ENCODE results near the gene EPB41L4A.
A peak's percentile ranks its signal among the peaks of the same experiment; 100 is the strongest.

EPB41L4A gene

DNA sequence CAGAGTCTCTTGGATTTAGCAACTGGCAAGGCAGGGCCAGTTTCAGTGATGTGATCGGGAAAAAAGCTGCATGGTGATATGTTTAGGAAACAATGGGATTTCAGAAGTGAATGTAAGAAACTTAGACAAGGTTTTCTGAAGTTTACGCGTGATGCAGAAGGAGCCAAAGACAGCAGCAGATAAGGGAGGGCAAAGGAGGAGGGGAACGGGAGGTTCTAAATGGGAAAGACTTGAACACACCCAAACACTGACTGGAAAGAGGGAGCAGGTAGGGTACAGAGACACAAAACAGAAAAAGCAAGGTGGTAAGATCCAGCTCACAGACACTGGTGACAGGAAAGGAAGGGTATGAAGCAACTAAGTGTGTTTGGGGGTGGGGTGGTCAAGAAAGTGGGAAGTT lies 115.4 kb downstream of the EPB41L4A start:
- no peak for DNase-seq

DNA sequence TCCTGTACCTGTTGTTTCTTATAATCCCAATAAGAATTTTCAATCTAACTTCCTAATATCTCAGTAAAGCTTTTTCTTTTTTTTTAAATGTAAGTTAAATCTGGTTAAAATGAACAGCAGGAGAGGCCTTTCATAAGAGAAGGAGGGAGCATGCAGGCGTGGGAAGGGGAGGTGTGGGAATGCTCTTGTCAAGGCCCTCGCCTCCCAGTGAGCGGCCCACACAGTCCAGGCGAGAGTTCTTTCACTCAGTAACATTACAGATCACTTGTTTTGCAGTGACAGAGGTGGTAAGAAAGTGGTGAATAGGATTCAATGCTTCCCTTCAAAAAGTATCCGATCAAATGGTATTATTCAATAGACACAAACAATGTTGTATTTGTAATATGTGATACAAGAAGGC lies 125.0 kb downstream of the EPB41L4A start:
- DNase-seq, result no peak

DNA sequence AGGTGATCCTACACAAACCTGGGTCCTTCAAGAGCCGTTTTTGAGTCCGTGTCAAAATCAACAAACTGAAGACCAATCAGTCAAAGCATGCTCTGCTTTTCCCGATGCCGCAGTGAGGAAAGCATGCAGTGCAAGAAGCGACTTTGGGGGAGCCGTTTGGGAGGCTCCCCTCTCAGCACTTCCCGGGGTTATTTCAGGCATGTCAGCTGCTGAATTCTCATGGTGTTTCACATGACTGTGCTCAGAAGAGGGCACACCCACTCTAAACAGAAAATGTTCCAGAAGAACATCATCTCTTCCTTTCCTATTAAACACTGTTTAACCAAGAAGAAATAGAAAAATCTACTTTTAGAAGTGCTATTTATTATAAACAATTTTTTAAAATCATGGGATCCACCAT lies 125.5 kb downstream of the EPB41L4A start:
- no peak for DNase-seq

DNA sequence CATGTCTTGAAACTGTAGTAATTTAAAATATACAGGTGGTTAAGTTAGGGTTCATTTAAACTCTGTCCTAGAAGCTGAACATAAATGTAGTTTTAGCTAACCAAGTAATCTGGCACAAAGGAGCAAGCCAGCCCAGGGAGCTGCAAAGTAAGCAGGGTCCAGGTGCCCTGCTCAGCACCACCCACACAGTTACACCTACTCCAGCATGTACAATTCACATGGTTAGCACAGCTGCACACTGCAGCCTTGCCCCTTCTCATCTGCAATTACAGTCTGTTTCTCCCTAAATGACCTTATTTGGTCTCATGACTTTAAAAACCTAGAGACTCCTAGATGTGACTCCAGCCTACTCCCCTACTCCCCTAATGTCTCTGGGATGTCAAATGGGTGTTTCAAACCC lies 128.4 kb downstream of the EPB41L4A start:
- no peak for DNase-seq

DNA sequence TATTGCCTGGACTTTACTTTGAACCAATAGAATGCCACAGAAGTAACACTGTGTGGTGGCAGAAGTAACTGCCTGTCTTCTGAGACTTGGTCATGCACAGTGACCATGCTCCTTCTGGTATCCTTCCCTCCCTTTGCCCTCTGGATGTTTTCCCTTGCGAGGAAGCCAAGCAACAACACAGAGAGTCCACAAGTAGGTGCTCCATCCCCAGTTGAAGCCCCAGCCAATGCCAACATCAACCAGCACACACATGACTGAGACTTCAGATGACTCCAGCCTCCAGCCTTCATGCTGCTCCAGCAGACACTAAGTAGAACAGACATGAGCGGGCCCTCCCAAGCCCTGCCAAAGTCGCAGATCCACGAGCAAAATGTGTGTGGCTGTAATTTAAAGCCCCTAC lies 129.6 kb downstream of the EPB41L4A start:
- DNase-seq, result no peak

DNA sequence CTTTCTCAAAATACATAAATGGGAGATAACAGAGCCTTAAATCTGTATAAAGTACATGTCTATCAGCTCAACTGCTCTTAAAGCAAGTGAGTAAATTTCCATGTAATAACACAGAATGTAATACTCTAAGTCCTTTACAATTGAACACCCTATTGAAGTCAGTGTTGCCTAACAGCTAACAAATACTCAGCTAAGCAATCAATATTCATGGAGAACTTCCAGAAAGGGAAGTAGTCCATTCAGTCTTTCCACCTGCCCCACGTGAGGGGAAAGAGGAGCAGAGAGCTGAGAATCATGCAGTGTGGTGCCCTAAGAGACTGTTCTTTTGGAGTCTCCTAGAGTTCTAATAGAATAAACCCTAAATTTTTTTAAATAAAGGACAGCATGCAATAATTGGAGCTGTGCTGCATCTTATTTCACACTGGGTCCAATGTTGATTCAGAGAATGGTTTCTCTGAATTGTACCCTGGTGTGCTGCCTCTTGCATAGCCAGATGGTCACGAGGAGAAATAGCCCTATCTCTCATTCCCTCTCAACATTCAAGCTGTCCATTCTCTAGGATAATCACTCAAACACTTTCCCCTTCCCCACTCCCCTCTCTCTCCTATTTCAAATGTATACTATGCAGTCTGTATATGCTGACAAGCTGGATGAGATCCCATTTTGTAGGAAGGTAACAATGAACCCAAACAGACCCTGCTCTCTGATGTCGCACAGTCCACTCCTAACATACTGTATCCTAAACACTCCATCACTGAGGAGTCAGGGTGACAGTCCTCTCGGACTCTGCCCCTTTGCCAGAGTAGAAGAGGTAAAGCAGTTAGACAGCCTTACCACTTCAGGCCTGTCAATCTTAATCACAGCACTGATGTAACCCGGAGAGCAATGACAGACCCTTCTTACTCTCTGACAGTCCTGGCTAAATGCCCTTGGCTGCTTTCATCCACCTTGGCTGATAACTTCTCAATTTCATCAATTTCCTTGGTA lies 134.8 kb downstream of the EPB41L4A start:
- DNase-seq, result no peak

DNA sequence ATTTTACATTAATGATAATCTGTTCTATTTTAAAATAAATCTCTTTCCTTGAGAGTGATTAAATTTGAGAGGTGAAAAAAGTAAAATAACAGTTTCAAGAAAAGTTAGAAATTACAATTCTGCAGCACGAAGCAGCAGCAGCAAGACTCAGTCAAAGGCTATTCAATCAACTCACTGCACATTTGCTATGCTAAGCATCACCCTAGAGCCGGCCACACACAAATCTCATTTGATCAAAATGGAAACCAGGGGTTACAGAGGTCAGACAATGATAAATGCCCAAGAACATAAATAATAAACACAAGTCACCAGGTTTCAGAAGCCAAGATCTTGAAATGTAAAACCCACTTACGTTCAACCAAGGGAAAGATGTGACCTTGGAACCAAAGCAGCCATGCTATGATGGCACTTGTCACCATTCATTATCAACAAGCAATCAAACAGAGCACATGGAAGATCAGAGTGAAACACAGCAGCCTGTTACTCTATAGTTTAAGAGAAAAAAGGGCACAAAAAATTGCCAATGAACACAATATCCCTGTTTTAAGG lies 136.0 kb downstream of the EPB41L4A start:
- DNase-seq, result peak; percentile 77

DNA sequence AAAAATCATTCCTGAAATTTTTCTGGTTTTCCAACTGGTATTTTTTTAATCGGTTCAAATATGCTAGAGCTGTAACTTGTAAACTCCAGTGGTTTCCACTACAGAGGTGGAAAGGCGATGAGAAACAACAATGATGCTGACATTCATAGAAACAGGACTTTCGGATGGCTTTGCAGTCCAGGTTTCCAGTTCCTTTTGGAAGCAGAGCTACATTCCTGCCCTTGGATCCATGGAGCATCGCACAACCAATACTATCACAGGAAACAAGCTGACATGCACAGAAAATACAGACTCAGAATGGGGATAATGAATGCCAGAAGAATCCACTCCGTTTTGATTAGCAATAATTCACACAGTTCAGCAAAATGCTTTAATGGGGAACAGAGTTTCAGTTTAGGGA lies 140.0 kb downstream of the EPB41L4A start:
- DNase-seq, result no peak

DNA sequence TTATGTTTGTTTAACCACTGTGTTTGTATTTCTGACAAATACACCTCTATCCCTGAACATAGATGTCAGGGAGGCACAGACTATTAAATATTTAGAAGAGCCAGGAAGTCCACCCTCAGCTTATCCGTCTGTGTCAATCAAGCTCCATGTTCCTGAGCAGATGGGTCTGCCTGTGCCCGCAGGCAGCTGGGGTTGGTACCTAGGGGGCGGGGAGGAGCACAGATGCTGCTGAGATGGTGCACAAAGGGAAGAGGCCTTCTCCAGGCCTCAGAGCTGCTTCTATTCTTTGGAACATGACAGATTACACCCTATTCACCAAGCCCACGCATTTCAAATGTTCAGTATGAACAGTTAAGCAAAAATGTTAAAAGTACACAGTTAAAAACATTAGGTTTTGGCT lies 142.1 kb downstream of the EPB41L4A start:
- DNase-seq, result peak; percentile 48

DNA sequence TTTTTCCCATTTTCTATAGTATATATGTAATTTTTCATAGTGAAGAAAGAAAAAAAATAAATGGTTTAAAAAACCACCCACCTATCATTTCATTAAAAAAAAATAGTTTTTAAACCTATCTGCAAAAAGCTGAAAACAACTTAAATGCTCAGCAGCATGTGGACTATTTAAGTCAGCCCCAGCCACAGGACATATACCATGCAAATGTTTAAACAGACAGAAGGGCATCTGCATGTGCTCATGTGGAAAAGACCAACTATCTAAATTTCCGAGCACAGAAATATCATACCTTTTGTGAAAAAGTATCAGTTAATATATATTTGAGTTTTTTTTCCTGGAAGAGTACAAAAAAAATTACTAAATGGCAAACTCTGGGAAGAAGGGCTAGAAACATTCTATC lies 143.4 kb downstream of the EPB41L4A start:
- DNase-seq, result no peak

DNA sequence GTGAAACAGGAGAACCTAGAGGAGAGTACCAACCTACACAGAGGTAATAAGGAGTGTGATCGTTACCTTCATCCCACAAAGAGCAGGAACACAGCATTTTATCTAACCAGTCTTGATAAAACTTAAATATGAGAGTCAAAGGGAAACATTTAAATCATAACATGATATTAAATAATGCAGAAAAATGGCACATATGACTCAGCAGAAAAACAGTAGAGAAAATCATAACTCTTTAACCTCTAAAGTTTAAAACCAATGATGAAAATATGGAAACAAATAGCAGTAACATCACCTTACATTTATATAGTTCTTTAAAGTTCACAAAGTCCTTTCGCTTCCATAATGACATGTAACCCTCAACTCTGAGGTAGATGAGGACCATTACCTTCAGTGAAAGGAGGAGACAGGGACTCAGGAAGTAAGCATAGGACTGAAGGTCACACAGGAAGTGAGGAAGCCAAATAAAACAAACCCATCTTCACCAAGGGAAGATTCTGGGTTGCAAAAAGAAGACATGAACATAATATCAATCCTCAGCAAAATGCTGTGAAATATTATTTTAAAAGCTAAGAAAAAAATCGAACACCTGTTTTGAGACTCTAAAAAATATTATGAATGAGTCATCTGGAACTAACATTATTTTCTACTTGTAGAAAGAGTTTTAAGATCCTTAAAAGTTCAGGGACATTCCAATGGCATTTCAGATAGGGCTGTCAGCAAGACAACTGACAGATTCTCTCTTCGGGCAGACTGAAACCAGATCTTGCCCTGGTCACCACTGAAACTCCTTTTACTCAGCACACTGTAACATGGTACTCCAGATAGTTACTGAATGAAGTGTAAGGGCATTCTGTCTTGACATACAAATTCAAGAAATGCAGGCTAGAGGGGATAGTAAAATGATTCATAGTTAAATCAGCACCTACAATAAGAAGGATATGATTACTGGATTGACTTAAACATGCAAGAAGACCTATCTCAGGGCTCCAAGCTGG lies 148.5 kb downstream of the EPB41L4A start:
- DNase-seq, result no peak

DNA sequence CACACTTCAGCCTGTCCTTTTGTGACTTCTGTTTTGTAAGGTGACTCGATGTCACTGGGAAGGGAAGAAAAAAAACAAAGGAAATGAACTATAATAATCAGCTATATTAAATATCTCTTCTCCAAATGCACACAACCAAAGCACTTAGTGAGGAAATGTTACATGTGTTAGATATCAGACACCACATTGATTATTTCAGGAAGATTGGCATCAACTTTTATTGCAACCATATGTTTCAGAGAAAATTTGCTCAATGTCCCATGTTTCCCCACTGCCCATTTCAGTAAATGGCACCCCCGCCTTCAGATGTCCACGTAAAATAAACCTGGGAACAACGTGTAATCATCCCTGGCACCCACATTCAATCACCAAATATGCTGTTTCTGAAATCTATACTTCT lies 151.8 kb downstream of the EPB41L4A start:
- DNase-seq, result no peak

DNA sequence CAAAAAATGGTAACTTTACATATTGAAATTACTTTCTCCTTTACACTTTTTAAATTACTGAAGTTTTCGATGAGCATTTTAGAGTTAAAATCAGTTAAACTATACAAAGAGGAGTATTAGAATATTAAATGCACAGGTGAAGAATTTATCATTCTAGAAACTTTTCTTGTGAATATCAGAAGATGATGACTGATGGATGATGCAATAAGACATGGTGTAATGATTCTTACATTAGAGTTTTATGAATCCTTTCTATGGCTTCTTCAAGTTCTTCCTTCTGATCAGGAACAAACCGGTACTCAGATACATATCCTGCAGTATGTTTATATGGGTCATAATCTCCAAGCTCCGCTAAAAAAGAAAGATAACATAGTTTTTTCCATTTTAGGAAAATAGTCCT lies 154.4 kb downstream of the EPB41L4A start:
- DNase-seq, result no peak

DNA sequence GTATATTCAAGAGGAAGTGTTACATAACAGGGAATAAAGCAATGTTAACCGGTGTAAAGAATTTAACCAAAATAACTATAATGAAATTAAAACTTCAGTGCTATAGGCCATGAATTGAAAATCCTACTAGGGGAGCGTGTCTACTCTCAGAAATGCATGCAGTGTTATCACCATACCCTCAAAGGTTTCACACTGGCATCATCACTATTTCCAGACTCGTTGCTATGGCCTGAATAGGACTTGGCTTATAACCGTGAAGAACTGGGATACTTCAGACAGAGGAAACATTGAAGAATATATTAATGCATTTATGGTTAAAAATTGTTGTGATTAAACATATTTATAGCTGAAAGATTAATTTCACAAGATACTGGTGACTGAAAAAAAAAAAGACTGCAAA lies 154.9 kb downstream of the EPB41L4A start:
- no peak for DNase-seq

DNA sequence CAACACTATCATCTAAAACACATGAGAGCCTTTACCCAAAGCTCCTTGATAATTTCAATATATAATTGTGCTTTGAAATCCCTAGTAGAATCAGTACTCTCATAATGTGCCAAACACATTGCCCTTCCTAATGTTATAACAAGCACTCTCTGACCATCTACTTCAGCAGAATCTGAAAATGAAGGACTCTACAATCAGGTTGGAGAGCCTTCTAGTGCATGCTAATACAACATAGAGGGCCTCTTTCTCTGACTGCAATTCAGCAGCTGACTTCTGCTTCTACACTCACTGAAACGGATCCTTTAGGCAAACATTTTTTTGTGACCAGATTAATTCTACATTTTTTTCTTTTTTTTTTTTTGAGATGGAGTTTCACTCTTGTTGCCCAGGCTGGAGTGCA lies 155.6 kb downstream of the EPB41L4A start:
- no peak for DNase-seq

DNA sequence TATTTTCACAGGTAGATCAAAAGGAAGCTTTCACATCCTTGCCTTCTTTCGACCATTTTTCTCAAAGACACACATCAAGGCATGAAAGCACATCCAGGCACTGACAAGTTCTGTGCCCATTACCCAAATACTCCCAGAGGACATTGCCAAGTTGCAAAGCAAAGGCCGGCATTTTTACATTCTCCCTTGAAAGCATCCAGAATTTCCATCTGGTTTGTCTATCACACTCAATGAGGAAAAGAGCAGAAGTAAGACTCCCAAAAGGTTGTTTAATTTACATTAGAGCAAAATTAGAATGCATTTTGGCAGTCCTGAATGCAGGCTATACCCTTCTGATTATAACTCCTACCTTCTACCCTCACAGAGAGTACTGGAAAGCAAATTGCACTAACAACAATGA lies 160.5 kb downstream of the EPB41L4A start:
- DNase-seq, result no peak

DNA sequence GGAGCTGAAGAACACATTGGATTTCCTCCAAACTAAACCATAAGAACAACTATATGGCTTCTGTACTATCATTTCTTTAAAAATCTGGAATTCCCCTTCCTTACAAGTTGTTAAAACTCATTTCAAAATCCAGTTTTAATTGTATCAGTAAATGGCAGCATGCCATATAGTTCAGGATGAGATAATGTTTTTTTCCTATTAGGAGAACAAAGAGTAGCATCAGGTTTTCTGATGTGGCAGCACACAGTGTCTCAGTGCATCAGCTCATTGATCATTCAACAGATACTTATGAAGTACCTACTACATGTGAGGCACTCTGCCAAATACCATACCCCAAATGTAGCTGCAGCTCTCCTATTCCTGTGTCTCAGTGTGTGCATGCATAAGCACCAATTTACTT lies 161.1 kb downstream of the EPB41L4A start:
- DNase-seq, result no peak

DNA sequence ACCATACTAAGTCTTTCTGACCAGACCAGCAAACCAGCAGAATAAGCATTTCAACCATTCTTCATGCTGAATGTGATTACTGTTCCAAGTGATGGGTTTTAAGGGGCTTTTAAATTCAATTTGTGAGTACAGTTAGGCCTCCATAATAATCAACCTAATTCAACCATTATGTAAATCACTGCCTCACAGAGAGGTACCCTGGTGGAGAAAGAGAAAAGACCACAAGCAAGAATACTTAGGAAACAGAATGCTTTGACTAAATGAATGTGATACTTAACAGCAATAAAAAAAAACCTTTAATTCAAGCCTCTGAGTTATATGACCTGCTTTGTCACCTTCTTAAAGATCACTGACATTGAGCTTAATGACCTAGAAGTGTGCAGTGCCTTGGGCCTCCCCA lies 162.1 kb downstream of the EPB41L4A start:
- DNase-seq, result no peak

DNA sequence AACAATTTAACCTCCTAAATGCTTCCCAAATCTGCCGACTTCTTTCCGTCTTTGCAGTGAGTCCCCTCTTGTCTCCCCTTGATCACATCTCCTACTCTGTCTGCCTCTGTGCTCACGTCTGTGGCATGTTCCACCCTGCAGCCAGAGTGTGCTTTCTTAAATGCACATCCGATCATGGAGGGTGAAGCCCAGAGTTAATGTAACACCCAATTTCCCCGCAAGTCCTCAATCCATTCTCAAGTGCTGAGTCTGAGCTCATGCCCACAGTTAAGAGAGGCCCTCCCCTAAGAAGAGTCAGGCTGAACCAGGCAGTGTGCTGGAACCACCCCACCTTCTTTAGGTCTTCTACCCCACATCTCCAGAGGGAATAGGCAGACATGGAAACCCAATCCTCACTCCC lies 164.8 kb downstream of the EPB41L4A start:
- DNase-seq, result no peak

DNA sequence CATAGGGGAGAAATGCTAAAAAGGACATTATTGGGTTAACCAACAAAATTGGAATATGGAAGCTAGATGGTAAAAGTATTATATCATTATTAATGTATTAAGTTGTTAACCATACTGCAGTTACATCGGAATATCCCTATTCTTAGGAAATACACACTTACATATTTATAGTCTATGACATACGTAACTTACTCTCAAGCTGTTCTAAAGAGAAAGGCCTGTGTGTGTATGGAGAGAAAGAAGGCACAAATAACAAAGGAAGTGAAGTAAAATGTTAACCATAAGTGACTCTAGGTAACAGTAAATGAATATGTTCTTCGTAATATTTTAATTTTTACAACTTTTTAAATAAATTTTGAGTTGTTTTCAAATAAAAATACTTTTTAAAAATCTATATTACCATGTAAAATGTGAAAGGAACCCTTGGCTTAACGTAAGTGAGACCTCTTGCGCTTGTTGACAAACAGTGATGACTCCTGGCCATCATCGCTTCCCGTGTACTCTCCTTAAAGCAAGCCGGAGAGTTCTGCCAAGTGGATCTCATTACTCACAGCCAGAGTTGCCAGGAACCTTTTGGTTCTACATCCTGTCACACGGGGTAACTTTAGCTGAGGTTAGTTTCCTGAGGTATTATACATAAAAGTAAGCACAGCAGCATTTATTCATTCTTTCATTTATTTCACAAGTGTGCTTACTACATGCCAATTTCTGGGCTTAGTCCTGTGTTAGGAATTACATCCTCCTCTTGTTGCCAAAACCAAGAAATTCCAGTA lies 165.4 kb downstream of the EPB41L4A start:
- DNase-seq, result no peak

DNA sequence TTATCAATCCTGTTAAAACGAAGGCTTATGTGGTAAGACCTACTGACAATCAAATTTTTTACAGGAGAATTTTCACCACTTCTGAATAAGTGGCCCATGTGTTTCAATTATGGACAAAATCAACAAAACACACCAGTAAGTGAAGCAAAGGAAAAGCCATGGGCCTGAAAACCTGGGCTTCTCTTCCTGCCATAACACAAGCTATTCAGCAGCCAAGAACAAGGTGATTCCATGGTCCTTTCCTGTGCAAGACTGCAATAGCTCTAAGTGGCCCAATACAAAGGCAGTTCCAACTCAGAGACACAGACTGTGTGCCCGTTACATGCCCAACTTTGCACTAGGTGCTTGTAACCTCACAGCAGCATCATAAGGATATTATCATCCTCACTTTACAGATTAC lies 168.5 kb downstream of the EPB41L4A start:
- no peak for DNase-seq

DNA sequence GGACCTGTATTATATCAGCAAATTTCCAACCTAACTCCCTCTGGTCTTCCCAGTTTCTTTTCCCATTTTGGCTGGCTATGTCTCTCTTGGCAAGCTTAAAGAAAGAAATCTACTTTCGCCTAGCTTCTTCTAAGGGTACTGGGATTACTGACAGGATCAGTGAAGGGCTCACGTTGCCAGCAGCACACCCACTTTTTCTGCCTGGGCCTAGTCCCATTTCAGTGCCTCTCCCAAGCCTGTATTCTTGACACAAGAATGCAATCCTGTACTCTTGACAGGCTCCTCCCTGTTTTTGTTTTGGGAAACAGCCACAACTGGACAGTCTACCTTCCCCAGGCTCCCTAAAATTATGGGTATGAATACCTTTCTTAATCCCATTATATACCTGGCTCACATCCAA lies 170.5 kb downstream of the EPB41L4A start:
- no peak for DNase-seq

DNA sequence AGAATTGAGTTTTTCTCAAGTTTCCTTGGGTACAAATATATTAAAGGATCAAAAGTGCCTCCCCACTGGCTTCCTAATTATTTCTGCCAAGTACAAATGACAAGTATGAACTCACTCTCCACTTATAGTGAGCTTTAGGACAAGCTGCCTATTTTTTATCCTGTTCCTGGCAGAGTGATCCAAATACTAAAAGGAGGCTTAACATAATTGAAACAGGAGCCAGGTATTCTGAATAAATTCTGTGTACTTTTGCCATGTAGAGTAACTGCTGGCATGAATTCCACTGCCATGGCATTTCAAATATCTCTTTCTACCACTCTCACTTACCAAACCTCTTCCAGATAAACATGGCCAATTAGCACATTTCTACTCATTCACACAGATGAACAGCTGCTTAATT lies 171.1 kb downstream of the EPB41L4A start:
- DNase-seq, result no peak

Measured in retina (tissue), 1 donor.